ENCODE results near the gene NETO2. TPM values are rescaled to one million over a fixed set of nuclear protein-coding genes. Genes with fewer than 3 reads are reported as not detected.

The NETO2 gene
- total and polyA plus RNA-seq, 2 of the 13 experiments (the other 11 are each of a cell fraction or from before 2014, with no cell fraction given) = 8.2 to 13.5 TPM

DNA sequence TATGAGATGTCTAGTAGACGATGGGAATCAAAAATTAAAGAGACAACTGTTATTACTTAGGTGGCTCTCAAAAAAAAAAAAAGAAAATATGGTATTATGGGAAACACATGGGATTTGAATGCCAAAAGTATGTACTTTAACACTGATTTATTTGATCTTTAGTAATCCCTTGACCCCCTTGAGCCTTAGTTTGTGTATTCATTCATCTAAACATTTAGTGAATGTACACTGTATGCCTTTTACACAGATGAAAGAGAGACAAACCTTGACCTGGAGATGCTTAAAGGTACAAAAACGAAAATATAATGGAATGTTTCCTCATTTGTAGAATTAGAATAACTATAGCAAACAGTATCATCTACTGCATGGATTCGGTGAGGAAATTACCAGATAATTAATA, 38.6 kb upstream of the NETO2 start (continued):
- TF ChIP-seq, protein P1, sequence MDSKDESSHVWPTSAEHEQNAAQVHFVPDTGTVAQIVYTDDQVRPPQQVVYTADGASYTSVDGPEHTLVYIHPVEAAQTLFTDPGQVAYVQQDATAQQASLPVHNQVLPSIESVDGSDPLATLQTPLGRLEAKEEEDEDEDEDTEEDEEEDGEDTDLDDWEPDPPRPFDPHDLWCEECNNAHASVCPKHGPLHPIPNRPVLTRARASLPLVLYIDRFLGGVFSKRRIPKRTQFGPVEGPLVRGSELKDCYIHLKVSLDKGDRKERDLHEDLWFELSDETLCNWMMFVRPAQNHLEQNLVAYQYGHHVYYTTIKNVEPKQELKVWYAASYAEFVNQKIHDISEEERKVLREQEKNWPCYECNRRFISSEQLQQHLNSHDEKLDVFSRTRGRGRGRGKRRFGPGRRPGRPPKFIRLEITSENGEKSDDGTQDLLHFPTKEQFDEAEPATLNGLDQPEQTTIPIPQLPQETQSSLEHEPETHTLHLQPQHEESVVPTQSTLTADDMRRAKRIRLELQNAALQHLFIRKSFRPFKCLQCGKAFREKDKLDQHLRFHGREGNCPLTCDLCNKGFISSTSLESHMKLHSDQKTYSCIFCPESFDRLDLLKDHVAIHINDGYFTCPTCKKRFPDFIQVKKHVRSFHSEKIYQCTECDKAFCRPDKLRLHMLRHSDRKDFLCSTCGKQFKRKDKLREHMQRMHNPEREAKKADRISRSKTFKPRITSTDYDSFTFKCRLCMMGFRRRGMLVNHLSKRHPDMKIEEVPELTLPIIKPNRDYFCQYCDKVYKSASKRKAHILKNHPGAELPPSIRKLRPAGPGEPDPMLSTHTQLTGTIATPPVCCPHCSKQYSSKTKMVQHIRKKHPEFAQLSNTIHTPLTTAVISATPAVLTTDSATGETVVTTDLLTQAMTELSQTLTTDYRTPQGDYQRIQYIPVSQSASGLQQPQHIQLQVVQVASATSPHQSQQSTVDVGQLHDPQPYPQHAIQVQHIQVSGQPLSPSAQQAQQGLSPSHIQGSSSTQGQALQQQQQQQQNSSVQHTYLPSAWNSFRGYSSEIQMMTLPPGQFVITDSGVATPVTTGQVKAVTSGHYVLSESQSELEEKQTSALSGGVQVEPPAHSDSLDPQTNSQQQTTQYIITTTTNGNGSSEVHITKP (CRISPR knock-in tag; IDR thresholded peaks at IDR 0.05; ENCODE audit: low read depth) = no peak
- TF ChIP-seq TP53 (CRISPR knock-in tag; conservative IDR thresholded peaks at IDR 0.05) (no peak), KDM2A (CRISPR knock-in tag; IDR thresholded peaks at IDR 0.05; ENCODE audit: borderline replicate concordance, low read depth) (no peak), LCORL (IDR thresholded peaks at IDR 0.05) (no peak), LCORL (CRISPR knock-in tag; IDR thresholded peaks at IDR 0.05) (no peak), RARA (CRISPR knock-in tag; IDR thresholded peaks at IDR 0.05) (peak; percentile 45; the same call in 1 of the 2 replicates), POLR2AphosphoS2 (IDR thresholded peaks at IDR 0.05; ENCODE audit: low read depth, low read length) (no peak), RBFOX2 (IDR thresholded peaks at IDR 0.05; ENCODE audit: low read depth, low read length) (no peak), MEF2D (CRISPR knock-in tag; IDR thresholded peaks at IDR 0.05) (no peak), HHEX (CRISPR knock-in tag; IDR thresholded peaks at IDR 0.05) (peak; percentile 50; the same call in 1 of the 2 replicates), NFE2 (CRISPR knock-in tag; IDR thresholded peaks at IDR 0.05) (no peak), PHB2 (IDR thresholded peaks at IDR 0.05; ENCODE audit: partially characterized antibody) (no peak), ZNF430 (CRISPR knock-in tag; IDR thresholded peaks at IDR 0.05) (no peak), SRSF9 (IDR thresholded peaks at IDR 0.05; ENCODE audit: borderline replicate concordance, insufficient read depth, low read depth, low read length, poor library complexity, severe bottlenecking) (no peak)
- TF ChIP-seq, protein P2, sequence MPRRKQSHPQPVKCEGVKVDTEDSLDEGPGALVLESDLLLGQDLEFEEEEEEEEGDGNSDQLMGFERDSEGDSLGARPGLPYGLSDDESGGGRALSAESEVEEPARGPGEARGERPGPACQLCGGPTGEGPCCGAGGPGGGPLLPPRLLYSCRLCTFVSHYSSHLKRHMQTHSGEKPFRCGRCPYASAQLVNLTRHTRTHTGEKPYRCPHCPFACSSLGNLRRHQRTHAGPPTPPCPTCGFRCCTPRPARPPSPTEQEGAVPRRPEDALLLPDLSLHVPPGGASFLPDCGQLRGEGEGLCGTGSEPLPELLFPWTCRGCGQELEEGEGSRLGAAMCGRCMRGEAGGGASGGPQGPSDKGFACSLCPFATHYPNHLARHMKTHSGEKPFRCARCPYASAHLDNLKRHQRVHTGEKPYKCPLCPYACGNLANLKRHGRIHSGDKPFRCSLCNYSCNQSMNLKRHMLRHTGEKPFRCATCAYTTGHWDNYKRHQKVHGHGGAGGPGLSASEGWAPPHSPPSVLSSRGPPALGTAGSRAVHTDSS (CRISPR knock-in tag; conservative IDR thresholded peaks at IDR 0.05) = no peak
- TF ChIP-seq, protein P3, sequence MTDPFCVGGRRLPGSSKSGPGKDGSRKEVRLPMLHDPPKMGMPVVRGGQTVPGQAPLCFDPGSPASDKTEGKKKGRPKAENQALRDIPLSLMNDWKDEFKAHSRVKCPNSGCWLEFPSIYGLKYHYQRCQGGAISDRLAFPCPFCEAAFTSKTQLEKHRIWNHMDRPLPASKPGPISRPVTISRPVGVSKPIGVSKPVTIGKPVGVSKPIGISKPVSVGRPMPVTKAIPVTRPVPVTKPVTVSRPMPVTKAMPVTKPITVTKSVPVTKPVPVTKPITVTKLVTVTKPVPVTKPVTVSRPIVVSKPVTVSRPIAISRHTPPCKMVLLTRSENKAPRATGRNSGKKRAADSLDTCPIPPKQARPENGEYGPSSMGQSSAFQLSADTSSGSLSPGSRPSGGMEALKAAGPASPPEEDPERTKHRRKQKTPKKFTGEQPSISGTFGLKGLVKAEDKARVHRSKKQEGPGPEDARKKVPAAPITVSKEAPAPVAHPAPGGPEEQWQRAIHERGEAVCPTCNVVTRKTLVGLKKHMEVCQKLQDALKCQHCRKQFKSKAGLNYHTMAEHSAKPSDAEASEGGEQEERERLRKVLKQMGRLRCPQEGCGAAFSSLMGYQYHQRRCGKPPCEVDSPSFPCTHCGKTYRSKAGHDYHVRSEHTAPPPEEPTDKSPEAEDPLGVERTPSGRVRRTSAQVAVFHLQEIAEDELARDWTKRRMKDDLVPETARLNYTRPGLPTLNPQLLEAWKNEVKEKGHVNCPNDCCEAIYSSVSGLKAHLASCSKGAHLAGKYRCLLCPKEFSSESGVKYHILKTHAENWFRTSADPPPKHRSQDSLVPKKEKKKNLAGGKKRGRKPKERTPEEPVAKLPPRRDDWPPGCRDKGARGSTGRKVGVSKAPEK (CRISPR knock-in tag; IDR thresholded peaks at IDR 0.05; ENCODE audit: borderline replicate concordance) = no peak
- TF ChIP-seq, protein P4, sequence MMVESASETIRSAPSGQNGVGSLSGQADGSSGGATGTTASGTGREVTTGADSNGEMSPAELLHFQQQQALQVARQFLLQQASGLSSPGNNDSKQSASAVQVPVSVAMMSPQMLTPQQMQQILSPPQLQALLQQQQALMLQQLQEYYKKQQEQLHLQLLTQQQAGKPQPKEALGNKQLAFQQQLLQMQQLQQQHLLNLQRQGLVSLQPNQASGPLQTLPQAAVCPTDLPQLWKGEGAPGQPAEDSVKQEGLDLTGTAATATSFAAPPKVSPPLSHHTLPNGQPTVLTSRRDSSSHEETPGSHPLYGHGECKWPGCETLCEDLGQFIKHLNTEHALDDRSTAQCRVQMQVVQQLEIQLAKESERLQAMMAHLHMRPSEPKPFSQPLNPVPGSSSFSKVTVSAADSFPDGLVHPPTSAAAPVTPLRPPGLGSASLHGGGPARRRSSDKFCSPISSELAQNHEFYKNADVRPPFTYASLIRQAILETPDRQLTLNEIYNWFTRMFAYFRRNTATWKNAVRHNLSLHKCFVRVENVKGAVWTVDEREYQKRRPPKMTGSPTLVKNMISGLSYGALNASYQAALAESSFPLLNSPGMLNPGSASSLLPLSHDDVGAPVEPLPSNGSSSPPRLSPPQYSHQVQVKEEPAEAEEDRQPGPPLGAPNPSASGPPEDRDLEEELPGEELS (CRISPR knock-in tag; IDR thresholded peaks at IDR 0.05) = no peak
- TF ChIP-seq, protein P5, sequence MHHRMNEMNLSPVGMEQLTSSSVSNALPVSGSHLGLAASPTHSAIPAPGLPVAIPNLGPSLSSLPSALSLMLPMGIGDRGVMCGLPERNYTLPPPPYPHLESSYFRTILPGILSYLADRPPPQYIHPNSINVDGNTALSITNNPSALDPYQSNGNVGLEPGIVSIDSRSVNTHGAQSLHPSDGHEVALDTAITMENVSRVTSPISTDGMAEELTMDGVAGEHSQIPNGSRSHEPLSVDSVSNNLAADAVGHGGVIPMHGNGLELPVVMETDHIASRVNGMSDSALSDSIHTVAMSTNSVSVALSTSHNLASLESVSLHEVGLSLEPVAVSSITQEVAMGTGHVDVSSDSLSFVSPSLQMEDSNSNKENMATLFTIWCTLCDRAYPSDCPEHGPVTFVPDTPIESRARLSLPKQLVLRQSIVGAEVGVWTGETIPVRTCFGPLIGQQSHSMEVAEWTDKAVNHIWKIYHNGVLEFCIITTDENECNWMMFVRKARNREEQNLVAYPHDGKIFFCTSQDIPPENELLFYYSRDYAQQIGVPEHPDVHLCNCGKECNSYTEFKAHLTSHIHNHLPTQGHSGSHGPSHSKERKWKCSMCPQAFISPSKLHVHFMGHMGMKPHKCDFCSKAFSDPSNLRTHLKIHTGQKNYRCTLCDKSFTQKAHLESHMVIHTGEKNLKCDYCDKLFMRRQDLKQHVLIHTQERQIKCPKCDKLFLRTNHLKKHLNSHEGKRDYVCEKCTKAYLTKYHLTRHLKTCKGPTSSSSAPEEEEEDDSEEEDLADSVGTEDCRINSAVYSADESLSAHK (CRISPR knock-in tag; IDR thresholded peaks at IDR 0.05; ENCODE audit: borderline replicate concordance) = no peak

All from HepG2 (cell line).